Measurements from ENCODE around the gene PSMD7.

DNA sequence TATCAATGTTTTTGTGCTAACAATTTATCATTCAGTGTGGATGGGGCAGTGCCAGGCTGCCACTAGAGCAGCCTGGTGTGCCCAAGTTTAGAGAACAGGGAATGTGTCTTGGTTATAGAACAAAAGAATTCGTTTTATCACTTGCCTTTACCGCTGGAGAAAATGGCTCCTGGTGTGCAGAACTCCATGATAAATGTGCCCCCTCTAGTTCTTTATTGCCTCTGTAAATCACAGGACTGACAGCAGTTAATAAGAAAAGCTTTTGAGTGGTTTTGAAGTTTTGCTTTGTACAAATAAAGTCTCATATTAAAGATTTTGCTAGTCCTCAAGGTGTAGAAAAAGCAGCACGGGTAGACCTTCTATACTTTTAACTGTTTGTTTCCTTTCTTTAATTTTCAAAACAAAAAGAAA, 28.2 kb upstream of the PSMD7 start:
- TF ChIP-seq, protein P1, sequence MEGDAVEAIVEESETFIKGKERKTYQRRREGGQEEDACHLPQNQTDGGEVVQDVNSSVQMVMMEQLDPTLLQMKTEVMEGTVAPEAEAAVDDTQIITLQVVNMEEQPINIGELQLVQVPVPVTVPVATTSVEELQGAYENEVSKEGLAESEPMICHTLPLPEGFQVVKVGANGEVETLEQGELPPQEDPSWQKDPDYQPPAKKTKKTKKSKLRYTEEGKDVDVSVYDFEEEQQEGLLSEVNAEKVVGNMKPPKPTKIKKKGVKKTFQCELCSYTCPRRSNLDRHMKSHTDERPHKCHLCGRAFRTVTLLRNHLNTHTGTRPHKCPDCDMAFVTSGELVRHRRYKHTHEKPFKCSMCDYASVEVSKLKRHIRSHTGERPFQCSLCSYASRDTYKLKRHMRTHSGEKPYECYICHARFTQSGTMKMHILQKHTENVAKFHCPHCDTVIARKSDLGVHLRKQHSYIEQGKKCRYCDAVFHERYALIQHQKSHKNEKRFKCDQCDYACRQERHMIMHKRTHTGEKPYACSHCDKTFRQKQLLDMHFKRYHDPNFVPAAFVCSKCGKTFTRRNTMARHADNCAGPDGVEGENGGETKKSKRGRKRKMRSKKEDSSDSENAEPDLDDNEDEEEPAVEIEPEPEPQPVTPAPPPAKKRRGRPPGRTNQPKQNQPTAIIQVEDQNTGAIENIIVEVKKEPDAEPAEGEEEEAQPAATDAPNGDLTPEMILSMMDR (IDR thresholded peaks at IDR 0.05) = no peak
- no peak for TF ChIP-seq EZH2 (IDR thresholded peaks at IDR 0.05; ENCODE audit: borderline replicate concordance, insufficient read depth, low read depth, low read length, poor library complexity, severe bottlenecking)

Measured in B cell (primary cell).